NCI-H1092 treated with DMSO at 0.1 percent for 48 hours (cell line): Measurements from ENCODE around the gene TSC22D1.

Experiments used
- DNase-seq: peaks from one replicate; lab custom pipeline; 2025; lab: John Stamatoyannopoulos, UW

TSC22D1 gene

DNA sequence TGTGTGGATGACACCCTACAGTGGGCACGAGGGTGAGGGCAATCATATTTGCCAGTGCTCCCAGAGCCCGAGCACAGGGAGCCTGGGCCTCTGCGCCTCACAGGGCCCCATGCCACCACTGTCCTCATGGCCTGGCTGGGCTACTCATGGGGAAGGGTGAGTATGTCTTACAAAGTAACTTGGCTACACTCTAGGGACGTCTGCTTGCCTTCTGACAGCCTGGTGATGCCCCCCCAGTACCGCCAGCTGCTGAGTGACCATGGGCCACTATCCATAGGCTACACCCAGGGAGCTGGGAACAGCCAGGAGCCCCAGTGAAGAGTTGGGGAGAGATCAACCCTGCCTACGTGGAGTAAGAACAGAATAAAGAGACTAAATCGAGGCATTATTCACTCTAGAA, 123.7 kb downstream of the TSC22D1 start:
- DNase-seq, result no peak

DNA sequence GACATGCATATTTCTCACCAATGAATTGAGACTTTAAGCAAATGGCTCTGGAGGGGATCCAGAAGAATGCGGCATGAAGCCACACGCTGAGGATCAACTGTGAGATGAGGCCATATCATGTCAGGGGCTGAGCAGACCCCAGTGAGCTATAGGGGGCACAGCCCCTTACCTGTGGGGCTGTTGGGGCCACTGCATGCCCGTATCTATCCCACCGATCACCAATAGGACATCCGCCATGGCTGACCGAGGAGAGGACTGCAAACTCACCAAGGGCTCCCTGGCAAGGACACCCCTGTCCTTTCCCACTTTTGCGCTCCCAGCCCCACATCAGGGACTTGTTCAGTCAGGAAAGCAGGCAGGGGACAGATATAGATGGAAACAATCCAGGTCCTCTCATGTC, 124.5 kb downstream of the TSC22D1 start:
- no peak for DNase-seq

DNA sequence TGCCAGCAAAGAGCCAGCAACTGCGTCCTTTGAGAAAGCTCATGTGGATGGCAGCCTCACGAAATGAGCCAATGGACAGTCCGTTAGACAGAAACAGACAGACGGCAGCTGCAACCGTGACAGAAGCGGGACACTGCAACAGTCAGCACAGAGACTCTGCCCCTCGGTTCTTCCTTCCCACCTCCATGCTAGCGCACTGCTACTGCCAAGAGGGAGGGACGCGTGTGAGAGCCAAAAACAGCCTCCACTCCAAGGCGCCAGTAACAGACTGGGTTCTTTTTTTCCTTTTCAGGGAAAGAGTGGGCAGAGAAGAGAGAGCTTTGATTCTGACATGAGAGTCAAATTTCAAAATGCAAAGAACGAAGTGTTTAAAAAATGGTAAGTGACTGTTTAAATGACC, 125.0 kb downstream of the TSC22D1 start:
- DNase-seq, result no peak

DNA sequence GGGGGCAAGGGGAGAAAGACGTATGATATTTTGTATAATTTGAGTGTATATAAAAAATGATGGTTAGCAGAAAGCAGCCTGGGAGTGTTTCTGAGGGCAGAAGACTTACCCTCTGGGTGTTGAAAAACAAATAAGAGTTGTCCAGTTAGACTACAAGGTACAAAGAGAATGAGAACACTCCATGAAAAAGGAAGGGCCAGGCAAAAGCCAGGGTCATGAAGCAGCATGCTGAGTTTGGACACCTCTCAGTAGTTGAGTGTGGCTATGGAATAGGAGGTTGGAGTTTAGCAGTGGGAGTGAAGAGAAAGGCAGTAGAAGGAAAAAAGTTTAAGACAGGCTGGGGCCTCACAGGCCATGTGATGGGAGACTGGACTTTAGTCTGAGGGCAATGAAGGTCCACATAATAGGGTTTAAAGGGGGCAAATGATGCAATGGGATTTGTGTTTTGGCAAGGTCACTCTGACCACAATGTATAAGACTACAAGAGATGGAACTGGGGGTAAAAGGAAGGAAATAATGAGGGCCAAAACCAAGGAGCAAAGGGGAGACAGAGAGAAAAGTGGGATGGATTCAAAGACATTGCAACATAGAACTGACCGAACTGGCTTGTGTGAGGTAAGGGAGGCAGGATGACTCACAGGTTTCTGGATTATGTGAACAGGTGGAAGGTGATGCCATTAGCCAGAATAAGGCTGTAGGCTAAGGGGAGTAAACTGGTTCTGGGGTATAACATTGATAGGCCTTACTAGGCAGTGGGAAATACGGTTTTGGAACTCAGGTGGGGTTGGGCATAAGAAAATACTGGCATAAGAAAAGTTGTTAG, 125.9 kb downstream of the TSC22D1 start:
- DNase-seq, result no peak

DNA sequence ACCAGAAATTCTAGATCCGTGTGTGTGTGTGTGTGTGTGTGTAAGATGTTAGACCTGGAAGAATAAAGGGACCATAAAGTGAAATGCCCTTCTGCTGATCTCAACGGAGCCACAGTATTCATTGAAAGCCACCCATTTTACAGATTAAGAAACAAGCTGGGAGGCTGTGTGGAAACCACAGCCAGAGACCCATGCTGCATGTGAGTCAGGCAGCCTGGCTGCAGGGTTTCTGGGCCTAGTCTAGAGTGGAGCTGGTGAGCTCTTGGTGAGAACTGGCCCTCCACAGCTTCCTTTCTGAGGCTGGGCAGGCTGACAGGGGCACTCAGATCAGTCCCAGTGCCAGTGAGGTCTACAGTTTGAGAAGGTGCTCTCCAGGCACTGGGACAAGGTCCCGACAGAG, 127.3 kb downstream of the TSC22D1 start:
- no peak for DNase-seq

DNA sequence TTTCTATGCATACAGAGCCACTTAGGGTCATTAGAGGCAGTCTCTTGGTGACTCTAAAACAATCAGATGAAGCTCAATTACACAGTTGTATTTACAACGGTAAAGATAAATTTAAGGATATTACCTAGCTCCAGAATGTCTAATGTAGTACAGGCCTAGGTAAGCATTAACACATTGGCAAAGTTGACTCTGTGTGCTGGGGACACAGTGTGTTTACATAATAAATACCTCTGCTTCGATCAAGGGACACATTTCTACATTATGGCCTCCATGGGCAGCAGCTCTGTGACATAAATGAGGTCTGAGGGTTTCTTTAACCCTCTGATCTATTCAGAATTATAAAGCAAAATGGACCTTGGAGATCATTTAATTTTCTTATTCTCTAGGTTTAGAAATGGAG, 127.8 kb downstream of the TSC22D1 start:
- no peak for DNase-seq

DNA sequence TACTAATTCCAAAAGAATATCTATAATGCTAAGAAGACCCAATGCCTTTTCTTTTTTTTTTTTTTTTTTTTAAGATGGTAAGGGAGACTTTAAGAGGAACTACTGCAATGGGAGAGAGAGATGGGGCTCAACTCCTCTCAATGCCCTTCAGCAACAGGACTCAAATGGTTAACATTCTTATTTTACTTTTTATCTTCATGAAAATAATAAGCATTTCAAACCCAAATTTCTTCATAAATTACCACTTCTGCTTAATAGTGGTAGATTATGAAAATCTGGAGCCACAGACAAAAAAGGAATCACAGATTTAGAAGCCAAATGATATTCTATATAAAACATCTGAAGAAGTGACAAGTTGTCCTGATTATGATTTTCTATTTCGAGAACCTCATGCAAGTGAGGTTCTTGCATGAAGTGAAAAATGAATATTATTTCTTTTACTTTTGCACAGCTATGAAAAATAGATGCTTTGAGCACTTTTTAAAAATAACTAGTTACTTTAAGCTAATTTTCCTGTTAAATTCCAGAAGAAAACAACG, 128.3 kb downstream of the TSC22D1 start:
- no peak for DNase-seq

DNA sequence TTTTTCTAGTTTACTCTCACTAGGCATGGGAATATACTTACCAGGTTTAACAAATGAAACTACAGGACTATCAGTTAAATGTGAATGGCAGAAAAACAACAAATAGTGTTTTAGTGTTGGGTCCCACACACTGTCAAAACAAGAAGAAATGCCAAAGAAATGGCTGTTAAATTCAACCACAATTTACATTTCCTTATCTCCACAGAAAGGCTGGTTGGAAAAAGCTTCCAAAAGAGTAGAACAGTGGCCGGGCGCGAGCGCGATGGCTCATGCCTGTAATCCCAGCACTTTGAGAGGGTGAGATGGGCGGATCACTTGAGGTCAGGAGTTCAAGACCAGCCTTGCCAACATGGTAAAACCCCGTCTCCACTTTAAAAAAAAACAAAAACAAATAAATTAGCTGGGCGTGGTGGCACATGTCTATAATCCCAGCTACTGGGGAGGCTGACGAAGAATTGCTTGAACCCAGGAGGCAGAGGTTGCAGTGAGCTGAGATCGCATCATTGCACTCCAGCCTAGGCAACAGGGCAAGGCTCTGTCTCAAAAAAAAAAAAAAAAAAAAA, 136.0 kb downstream of the TSC22D1 start:
- no peak for DNase-seq

DNA sequence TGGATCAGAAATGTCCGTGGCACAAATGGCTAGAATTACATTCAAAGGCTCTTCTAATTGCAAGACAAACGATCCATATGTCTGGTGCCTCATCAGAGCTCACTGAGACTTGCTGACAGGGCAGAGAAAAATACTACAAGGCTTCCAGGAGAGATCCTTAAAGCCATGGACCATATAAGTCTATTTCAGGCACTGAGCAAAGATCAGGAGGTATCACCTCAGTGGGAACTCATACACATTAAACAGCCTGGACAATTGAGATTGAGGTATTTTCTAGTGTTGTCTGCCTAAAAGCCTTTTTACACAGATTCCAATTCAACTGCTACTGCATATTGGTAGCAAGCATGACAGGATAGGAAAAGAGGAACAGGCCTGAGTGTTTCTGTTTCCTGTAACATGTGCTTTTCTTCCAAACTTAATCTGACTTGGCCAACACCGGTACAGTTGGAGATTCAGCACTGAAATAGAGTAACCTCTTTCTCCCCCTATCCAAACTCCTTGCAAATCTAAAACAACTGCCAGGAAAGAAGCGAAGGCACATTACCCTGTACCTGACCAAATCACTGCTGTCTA, 136.6 kb downstream of the TSC22D1 start:
- no peak for DNase-seq

DNA sequence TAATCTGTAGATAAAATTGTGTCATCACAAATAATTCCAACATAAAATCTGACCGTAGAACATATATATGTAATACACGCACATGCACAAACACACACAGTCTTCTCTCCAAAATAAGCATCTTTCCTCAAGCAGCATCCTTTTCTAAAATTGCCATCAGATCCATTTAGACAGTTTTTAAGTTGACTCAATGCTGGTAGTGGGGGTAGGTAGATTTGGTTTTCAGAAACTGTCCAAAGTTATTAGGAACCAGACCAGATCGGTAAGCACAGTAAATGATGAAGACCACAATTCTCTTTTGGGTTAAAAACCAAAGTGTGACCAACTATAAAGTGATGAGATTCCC, 137.9 kb downstream of the TSC22D1 start:
- no peak for DNase-seq

DNA sequence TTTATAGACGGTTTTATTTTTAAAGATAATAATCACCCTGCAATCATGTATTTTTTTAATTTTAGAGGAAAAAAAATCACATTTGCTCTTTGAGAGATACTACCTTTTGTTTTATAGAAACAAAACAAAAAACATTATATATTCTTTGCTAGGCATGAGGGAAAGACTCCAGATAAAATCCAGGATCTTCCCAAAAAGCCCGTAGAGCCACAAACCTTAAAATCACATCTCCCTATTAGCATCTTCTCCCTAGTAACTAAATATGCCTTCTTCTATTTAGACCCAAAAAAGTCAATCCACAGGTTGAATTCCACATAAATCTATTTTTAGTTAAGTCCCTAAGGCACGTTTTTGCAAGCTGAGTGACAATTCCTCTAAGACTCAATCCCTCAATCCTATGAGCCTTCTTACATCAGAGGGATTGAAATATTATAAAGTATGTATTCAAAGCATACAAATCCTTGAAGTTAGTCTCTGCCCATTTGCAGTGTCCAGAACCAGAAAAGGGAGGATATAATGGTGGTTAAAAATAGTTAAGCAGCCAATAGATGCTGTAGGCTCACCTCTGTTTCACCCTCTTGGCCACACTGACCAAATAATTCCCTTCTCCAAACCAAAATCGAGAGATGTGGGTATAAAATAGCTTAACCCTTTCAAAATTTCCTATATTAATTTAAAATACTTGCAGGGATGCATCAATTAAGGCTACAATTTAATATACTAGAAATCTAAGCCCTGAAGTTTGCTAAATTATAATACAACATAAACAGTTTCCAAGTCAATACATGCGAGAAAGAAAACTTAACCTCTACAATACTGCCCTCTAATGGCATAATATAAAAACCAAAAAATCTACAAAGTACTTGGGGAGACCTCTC, 138.5 kb downstream of the TSC22D1 start:
- peak; percentile 76 for DNase-seq

DNA sequence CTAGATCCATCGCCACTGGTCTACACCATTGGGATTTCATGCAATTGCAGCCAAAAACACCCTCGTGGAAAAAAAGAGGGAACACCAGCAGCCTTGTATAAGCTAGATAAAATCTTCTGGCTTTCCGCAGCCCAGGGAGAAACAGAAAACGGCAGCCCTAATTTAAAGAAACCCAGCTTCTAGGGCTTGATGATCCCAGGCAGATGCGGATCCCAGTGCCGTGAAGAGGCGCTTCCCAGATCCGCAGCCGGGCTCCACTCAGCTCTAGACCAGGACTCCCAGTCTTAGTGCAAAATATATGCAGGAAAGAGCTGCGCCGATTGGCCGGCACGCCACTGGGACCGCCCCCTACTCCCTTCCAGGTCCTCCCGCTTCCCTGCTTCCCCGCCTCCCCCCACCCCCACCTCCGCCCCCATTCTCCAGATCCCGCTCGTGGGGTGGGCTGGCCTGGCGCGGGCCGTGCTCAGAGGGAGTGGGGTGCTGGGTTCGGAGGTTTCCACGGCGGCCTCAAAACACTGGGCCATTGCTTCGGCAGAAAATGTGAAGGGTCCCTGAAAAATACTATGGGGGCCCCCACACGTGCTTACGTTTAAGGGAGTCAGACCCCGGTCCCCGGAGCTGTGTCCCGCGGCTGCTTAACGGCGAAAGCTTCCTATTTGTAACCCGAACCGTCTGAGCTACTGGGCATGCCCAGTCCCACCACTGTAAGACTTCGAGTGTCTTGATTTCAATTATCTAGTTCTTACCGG, 139.4 kb downstream of the TSC22D1 start:
- peak; percentile 93 for DNase-seq

DNA sequence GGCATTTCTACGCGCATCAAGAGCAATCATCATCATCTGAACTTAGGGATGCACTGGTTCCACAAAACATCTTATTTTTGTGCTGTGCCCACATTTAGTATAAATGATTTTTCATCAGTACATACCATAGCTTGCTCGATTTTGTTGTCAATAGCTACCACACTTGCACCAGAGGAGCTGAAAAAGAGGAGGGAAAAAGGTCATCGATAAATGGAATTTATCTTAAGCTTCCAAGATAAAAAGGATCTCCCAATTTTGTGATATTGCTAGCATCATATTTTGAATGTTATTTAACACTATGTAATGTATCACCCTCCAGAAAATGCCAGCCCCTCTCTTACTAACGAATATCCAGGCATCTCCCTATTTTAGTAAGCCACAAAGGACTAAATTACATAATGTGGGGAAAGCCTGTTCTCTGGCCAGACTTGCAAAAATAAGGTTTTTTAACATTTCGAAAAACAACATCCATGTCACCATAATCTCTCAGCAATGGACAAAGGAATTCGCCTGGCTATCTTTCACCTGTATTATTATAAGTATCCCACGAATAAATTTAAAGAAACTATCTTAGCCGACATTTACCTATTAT, 140.1 kb downstream of the TSC22D1 start:
- DNase-seq, result no peak

DNA sequence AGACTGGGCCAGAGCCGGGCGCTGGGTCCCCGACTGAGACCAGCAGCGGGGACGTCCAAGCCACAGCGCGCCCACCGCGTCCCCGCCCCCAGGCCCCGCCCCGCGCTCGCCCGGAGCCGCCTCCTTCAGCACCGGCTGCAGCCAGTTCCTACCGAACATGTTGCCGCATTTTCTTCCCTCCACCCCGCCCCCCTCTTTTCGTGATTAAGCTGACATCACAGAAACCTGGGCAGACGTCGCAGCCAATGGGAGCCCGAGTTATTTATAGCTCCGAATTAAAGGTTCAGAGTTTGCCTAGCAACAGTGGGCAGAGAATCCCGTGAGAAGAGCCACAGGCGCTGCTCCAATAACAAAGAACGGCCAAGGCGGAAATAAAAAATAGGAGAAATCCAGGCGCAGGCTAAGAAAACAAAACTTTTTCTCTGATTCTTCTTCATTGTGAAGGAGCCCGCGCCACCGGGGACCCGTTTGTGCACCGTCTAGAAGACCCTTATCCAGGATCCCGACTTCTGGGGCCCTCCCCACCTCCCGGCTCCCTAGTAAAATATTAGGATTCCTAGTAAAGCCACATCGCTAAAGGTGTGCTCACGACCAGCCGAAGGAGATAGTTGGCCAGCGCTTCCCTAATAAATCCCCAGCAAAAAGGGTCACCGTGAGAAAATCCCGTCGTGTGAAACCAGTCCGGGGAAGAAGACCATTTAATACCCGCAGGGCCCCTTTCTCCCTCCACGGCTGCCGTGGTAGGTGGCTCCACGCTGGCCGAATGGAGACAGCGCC, 140.8 kb downstream of the TSC22D1 start:
- DNase-seq, result peak; percentile 98

DNA sequence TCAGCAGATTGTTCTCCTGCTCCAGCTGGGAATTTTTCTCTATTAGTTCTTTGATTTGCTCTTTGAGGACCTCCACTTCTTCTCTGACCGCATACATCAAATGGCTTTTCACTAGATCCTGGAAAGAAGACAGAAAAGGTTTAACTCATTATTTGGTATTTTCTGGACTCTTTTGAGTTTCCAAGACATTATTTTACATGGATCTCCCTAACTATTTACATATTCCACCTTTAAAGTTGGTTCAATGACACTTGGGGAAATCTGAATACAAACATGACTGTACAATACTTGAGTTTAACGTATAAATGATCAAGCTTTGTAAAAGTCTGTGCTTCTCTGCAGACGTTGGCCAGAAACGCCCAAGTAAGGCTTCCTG, 141.4 kb downstream of the TSC22D1 start:
- DNase-seq, result no peak

DNA sequence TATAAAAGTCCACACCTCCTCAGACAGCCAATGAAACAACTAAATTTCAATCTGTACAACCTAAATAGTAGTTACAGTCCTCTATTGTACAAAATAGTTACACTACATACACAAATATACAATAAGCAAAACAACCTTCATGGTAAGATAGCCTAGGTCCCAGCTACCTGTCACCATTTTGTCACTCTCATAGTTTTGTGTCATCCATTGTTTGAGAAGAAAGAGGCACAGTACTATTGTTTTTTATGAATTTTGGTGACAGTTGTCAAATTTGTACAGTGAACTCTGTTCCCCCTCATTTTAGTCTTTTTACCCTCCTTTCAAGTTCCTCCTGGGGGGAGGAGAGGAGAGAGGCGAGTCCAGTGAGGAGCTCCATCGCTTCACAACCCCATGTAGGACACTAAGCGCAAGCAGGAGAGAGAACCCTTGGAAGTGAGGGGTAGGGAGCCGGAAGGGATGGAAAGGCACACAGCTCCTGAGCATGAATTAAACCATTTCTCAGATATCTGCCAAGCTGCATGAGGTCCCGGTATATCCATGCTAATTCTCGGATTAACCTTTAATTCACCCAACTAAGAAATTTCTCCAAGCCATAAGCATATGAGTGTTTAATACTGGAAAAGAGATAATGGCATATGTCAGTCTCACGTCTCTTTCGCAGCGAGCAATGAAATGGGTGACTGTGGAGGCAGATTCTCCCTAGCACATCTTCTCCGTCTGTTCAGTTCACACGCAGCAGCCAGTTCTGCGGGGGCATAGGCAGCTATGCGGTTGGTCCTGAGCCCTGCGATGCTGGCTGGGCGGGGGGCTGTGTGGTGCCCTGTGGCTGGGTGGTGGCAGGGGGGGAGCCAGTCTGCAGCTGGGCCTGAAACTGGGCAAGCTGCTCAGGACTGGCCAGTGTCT, 142.0 kb downstream of the TSC22D1 start:
- no peak for DNase-seq

DNA sequence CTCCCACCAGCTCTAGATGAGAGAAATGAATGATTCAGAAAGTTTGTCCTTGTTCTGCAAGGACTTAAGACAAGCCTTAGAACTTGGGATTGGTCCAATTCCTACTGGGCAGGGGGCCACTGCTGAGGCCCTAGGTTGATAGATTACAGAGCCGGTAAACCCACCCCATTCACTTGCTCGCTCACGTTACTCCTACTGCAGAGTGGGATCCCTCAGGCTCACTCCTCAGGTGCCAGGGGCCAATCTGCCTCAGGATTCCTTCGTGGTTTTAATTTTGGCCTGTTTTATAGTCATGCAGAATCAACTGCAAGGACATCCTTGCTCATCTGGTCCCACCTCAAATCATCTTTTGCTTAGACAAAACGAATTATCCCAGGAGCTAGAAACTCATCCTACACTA, 143.5 kb downstream of the TSC22D1 start:
- no peak for DNase-seq

DNA sequence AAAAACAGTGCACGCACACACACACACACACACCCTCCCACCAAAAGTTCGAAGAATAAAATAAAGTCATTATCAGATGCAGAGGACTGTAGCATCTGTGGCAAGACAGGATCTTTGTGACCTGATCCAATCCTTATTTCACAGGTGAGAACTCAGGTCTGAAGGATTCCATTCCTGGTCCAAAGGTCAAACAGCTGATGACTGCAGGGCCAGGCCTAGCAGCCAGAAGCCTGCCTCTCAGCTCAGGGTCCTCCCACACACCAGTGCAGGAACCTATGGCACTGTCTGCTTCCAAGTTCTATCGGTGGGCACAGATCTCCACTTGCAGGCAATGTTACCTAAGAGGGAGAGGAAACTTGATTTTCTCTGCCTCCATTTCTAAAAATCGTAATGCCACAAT, 145.0 kb downstream of the TSC22D1 start:
- DNase-seq, result no peak

DNA sequence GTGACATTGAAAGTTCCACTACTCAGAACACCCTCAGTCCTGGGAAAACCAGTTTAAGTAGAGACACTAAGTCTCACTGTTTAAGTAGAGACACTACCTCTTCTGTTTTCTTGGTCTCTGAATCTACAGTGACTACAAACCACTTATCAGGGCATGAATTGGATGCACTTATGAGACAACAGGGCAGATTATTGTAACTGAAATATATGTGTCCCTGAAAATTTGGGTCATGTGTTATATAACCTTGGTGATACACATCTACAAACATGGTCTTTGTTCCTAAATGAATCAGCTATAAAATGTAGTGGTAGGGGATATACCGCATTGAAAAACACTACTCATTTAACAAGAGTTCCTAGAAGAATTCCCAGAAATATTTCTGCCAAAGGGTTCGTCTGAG, 146.8 kb downstream of the TSC22D1 start:
- DNase-seq, result no peak

DNA sequence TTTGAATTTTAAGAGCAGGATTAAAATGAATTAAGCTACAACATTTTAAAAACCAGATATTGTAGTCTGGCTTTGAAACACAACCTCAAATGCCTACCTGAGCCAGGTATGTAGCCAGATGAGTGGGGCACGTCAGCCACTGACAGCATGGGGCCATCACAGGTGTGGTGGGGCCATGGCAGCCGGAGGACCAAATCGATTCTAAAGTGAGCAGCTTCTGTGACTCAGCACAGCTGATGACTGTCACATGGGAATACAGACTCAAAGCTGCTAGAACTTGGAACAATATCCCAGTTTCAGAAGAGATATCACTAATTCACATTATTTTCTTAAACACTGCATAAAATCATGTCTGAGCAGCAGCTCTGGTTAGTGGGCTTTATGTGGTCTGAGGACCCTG, 149.7 kb downstream of the TSC22D1 start:
- no peak for DNase-seq
